HuH-7 (cell line): Measurements from ENCODE around the gene C1R.

Experiments used
- DNase-seq: peaks from one replicate; pipeline ENCODE4 v3.0.0; 2011; ENCODE audit warnings: low spot score

The C1R gene

GRCh38 chr12:7096979-7097378 is 4.7 kb upstream of the C1R start:
- DNase-seq: no peak

- DNase-seq: no peak
Observed at GRCh38 chr12:7096006-7096932, 4.0 kb upstream of the C1R start.

- DNase-seq: no peak
Observed at GRCh38 chr12:7093892-7094291, 1.6 kb upstream of the C1R start.

GRCh38 chr12:7093486-7093885 is 1.2 kb upstream of the C1R start:
- no peak for DNase-seq

GRCh38 chr12:7092986-7093460 is 778 bp upstream of the C1R start:
- DNase-seq: no peak

GRCh38 chr12:7091660-7092228 is 501 bp downstream of the C1R start:
- no peak for DNase-seq

- DNase-seq: no peak
Observed at GRCh38 chr12:7091171-7091570, 1.1 kb downstream of the C1R start.

GRCh38 chr12:7090222-7090998 is 1.8 kb downstream of the C1R start:
- DNase-seq: no peak

- DNase-seq: no peak
Observed at GRCh38 chr12:7089196-7089871, 2.9 kb downstream of the C1R start.

- DNase-seq: no peak
Observed at GRCh38 chr12:7083125-7083524, 9.1 kb downstream of the C1R start.

- no peak for DNase-seq
Observed at GRCh38 chr12:7081037-7081436, 11.2 kb downstream of the C1R start.

GRCh38 chr12:7079826-7080125 is 12.5 kb downstream of the C1R start:
- no peak for DNase-seq

- DNase-seq: no peak
Observed at GRCh38 chr12:7078163-7078562, 14.1 kb downstream of the C1R start.

- no peak for DNase-seq
Observed at GRCh38 chr12:7076493-7076892, 15.8 kb downstream of the C1R start.

- DNase-seq: no peak
Observed at GRCh38 chr12:7075939-7076338, 16.3 kb downstream of the C1R start.

- no peak for DNase-seq
Observed at GRCh38 chr12:7075518-7075917, 16.7 kb downstream of the C1R start.

- no peak for DNase-seq
Observed at GRCh38 chr12:7073946-7074345, 18.3 kb downstream of the C1R start.

GRCh38 chr12:7072554-7072953 is 19.7 kb downstream of the C1R start:
- DNase-seq: no peak

- DNase-seq: peak; percentile 60
Observed at GRCh38 chr12:7072035-7072434, 20.2 kb downstream of the C1R start.

- no peak for DNase-seq
Observed at GRCh38 chr12:7069386-7069785, 22.9 kb downstream of the C1R start.

GRCh38 chr12:7068994-7069346 is 23.3 kb downstream of the C1R start:
- no peak for DNase-seq

- DNase-seq: no peak
Observed at GRCh38 chr12:7068240-7068993, 23.8 kb downstream of the C1R start.
